ENCODE measurements around the gene UGCG. TPM values are rescaled to one million over a fixed set of nuclear protein-coding genes. Genes with fewer than 3 reads are reported as not detected.

The UGCG gene
- total RNA-seq, 1 donor, result 76.9 TPM

GRCh38 chr9:111965566-111966019, 69.0 kb downstream of the UGCG start:
- H3K27me3 ChIP-seq (ENCODE audit: insufficient read depth, low read length), result no peaks in the 10 kb centered on the region
- H3K9me3 ChIP-seq (ENCODE audit: low read depth, low read length), result no peaks in the 10 kb centered on the region

GRCh38 chr9:111966124-111966723, 69.6 kb downstream of the UGCG start:
- Histone ChIP-seq H3K4me3 (ENCODE audit: low read length) (no peak overlapping the region), H3K4me1 (ENCODE audit: insufficient read depth, low read length) (no peaks in the 10 kb centered on the region), H3K27me3 (ENCODE audit: insufficient read depth, low read length) (no peaks in the 10 kb centered on the region), H3K9me3 (ENCODE audit: low read depth, low read length) (no peaks in the 10 kb centered on the region)

More at GRCh38 chr9:111965566-111966019, 69.0 kb downstream of the UGCG start:
- H3K4me1 ChIP-seq (ENCODE audit: insufficient read depth, low read length), result no peaks in the 10 kb centered on the region
- no peak overlapping the region for H3K4me3 ChIP-seq (ENCODE audit: low read length)

- Histone ChIP-seq H3K4me1 (ENCODE audit: insufficient read depth, low read length) (no peaks in the 10 kb centered on the region), H3K27me3 (ENCODE audit: insufficient read depth, low read length) (no peaks in the 10 kb centered on the region), H3K9me3 (ENCODE audit: low read depth, low read length) (no peaks in the 10 kb centered on the region), H3K4me3 (ENCODE audit: low read length) (no peak overlapping the region)
Observed at GRCh38 chr9:111966861-111967291, 70.3 kb downstream of the UGCG start.

GRCh38 chr9:111967621-111968020, 71.0 kb downstream of the UGCG start:
- Histone ChIP-seq H3K9me3 (ENCODE audit: low read depth, low read length) (no peaks in the 10 kb centered on the region), H3K4me1 (ENCODE audit: insufficient read depth, low read length) (no peaks in the 10 kb centered on the region), H3K4me3 (ENCODE audit: low read length) (no peak overlapping the region), H3K27me3 (ENCODE audit: insufficient read depth, low read length) (no peaks in the 10 kb centered on the region)

GRCh38 chr9:111969061-111969460, 72.4 kb downstream of the UGCG start:
- H3K27me3 ChIP-seq (ENCODE audit: insufficient read depth, low read length), result no peaks in the 10 kb centered on the region
- no peaks in the 10 kb centered on the region for H3K9me3 ChIP-seq (ENCODE audit: low read depth, low read length)
- no peak overlapping the region for H3K4me3 ChIP-seq (ENCODE audit: low read length)
- no peaks in the 10 kb centered on the region for H3K4me1 ChIP-seq (ENCODE audit: insufficient read depth, low read length)

GRCh38 chr9:111969622-111970021, 73.0 kb downstream of the UGCG start:
- no peaks in the 10 kb centered on the region for H3K27me3 ChIP-seq (ENCODE audit: insufficient read depth, low read length)
- H3K9me3 ChIP-seq (ENCODE audit: low read depth, low read length), result no peaks in the 10 kb centered on the region
- no peak overlapping the region for H3K4me3 ChIP-seq (ENCODE audit: low read length)
- no peaks in the 10 kb centered on the region for H3K4me1 ChIP-seq (ENCODE audit: insufficient read depth, low read length)

GRCh38 chr9:111970827-111971226, 74.2 kb downstream of the UGCG start:
- Histone ChIP-seq H3K4me1 (ENCODE audit: insufficient read depth, low read length) (no peaks in the 10 kb centered on the region), H3K9me3 (ENCODE audit: low read depth, low read length) (no peaks in the 10 kb centered on the region), H3K4me3 (ENCODE audit: low read length) (no peak overlapping the region), H3K27me3 (ENCODE audit: insufficient read depth, low read length) (no peaks in the 10 kb centered on the region)

- Histone ChIP-seq H3K4me3 (ENCODE audit: low read length) (no peak overlapping the region), H3K27me3 (ENCODE audit: insufficient read depth, low read length) (no peaks in the 10 kb centered on the region), H3K4me1 (ENCODE audit: insufficient read depth, low read length) (no peaks in the 10 kb centered on the region), H3K9me3 (ENCODE audit: low read depth, low read length) (no peaks in the 10 kb centered on the region)
Observed at GRCh38 chr9:111974092-111974681, 77.6 kb downstream of the UGCG start.

GRCh38 chr9:111975709-111976108, 79.1 kb downstream of the UGCG start:
- Histone ChIP-seq H3K27me3 (ENCODE audit: insufficient read depth, low read length) (no peaks in the 10 kb centered on the region), H3K9me3 (ENCODE audit: low read depth, low read length) (no peaks in the 10 kb centered on the region), H3K4me1 (ENCODE audit: insufficient read depth, low read length) (no peaks in the 10 kb centered on the region), H3K4me3 (ENCODE audit: low read length) (no peak overlapping the region)

- H3K4me3 ChIP-seq (ENCODE audit: low read length), result no peak overlapping the region
- H3K9me3 ChIP-seq (ENCODE audit: low read depth, low read length), result no peaks in the 10 kb centered on the region
- H3K4me1 ChIP-seq (ENCODE audit: insufficient read depth, low read length), result peaks cover 6% of the 10 kb centered on the region
- H3K27me3 ChIP-seq (ENCODE audit: insufficient read depth, low read length), result no peaks in the 10 kb centered on the region
Observed at GRCh38 chr9:111978616-111979015, 82.0 kb downstream of the UGCG start.

GRCh38 chr9:111979561-111979960, 82.9 kb downstream of the UGCG start:
- Histone ChIP-seq H3K4me3 (ENCODE audit: low read length) (no peak overlapping the region), H3K9me3 (ENCODE audit: low read depth, low read length) (no peaks in the 10 kb centered on the region), H3K27me3 (ENCODE audit: insufficient read depth, low read length) (no peaks in the 10 kb centered on the region), H3K4me1 (ENCODE audit: insufficient read depth, low read length) (peaks cover 12% of the 10 kb centered on the region)

- H3K4me1 ChIP-seq (ENCODE audit: insufficient read depth, low read length), result peaks cover 19% of the 10 kb centered on the region
- H3K4me3 ChIP-seq (ENCODE audit: low read length), result no peak overlapping the region
- H3K9me3 ChIP-seq (ENCODE audit: low read depth, low read length), result no peaks in the 10 kb centered on the region
- H3K27me3 ChIP-seq (ENCODE audit: insufficient read depth, low read length), result no peaks in the 10 kb centered on the region
Observed at GRCh38 chr9:111980398-111980797, 83.8 kb downstream of the UGCG start.

- peaks cover 29% of the 10 kb centered on the region for H3K4me1 ChIP-seq (ENCODE audit: insufficient read depth, low read length)
- no peaks in the 10 kb centered on the region for H3K27me3 ChIP-seq (ENCODE audit: insufficient read depth, low read length)
- H3K4me3 ChIP-seq (ENCODE audit: low read length), result no peak overlapping the region
- no peaks in the 10 kb centered on the region for H3K9me3 ChIP-seq (ENCODE audit: low read depth, low read length)
Observed at GRCh38 chr9:111983484-111983908, 86.9 kb downstream of the UGCG start.

- peaks cover 29% of the 10 kb centered on the region for H3K4me1 ChIP-seq (ENCODE audit: insufficient read depth, low read length)
- H3K4me3 ChIP-seq (ENCODE audit: low read length), result no peak overlapping the region
- H3K9me3 ChIP-seq (ENCODE audit: low read depth, low read length), result no peaks in the 10 kb centered on the region
- no peaks in the 10 kb centered on the region for H3K27me3 ChIP-seq (ENCODE audit: insufficient read depth, low read length)
Observed at GRCh38 chr9:111984086-111984802, 87.6 kb downstream of the UGCG start.
